Parathyroid adenoma (tissue), 2 donors: ENCODE data around the gene GGN.

Source experiments
- H2AFZ ChIP-seq: fragments of 300-600 bp; sonication (generic); one replicate; pipeline ENCODE4 v1.7.0; 2017; ENCODE audit warnings: antibody characterized with exemption, mild to moderate bottlenecking
- H3K27ac ChIP-seq: fragments of 300-600 bp; sonication (generic); one replicate; pipeline ENCODE4 v1.7.0; 2017
- H3K27me3 ChIP-seq: fragments of 300-600 bp; sonication (generic); one replicate; pipeline ENCODE4 v1.7.0; 2017; ENCODE audit warnings: low read length; ENCODE audit not compliant: control insufficient read depth, insufficient read depth
- H3K36me3 ChIP-seq: fragments of 300-600 bp; sonication (generic); one replicate; pipeline ENCODE4 v1.7.0; 2017; ENCODE audit warnings: low read length; ENCODE audit not compliant: control insufficient read depth, insufficient read depth
- H3K4me1 ChIP-seq: fragments of 300-600 bp; sonication (generic); one replicate; pipeline ENCODE4 v1.7.0; 2017; ENCODE audit warnings: control low read depth
- H3K4me2 ChIP-seq: fragments of 300-600 bp; sonication (generic); one replicate; pipeline ENCODE4 v1.7.0; 2017; ENCODE audit warnings: low read length
- H3K4me3 ChIP-seq: fragments of 300-600 bp; sonication (generic); one replicate; pipeline ENCODE4 v1.7.0; 2017; ENCODE audit warnings: low read depth, low read length
- H3K79me2 ChIP-seq: fragments of 300-600 bp; sonication (generic); one replicate; pipeline ENCODE4 v1.7.0; 2017; ENCODE audit warnings: control low read depth
- H3K9ac ChIP-seq: fragments of 300-600 bp; sonication (generic); one replicate; pipeline ENCODE4 v1.7.0; 2017; ENCODE audit warnings: mild to moderate bottlenecking
- H3K9me3 ChIP-seq: fragments of 300-600 bp; sonication (generic); one replicate; pipeline ENCODE4 v1.7.0; 2017; ENCODE audit warnings: low read length; ENCODE audit not compliant: control insufficient read depth
- CTCF ChIP-seq: fragments of 300-600 bp; sonication (generic); IDR thresholded peaks from one replicate; pipeline ENCODE4 v1.7.0; 2017; ENCODE audit warnings: antibody characterized with exemption, mild to moderate bottlenecking
- donor health status: primary hyperparathyroidism.

The GGN gene

GRCh38 chr19:38399081-38399480, 11.2 kb upstream of the GGN start:
- Histone ChIP-seq H2AFZ (no peak overlapping the region), H3K9me3 (no peaks in the 10 kb centered on the region), H3K27ac (no peak overlapping the region), H3K36me3 (no peaks in the 10 kb centered on the region), H3K9ac (no peak overlapping the region), H3K4me3 (no peak overlapping the region), H3K4me1 (peaks cover 3% of the 10 kb centered on the region), H3K4me2 (no peak overlapping the region), H3K79me2 (no peaks in the 10 kb centered on the region), H3K27me3 (no peaks in the 10 kb centered on the region)
- no peak for TF ChIP-seq CTCF

GRCh38 chr19:38395381-38396114, 7.7 kb upstream of the GGN start:
- Histone ChIP-seq H3K9ac (no peak overlapping the region), H3K9me3 (no peaks in the 10 kb centered on the region), H3K4me1 (no peaks in the 10 kb centered on the region), H3K4me2 (no peak overlapping the region), H3K4me3 (no peak overlapping the region), H2AFZ (no peak overlapping the region), H3K36me3 (no peaks in the 10 kb centered on the region), H3K27ac (no peak overlapping the region), H3K79me2 (no peaks in the 10 kb centered on the region), H3K27me3 (no peaks in the 10 kb centered on the region)
- no peak for TF ChIP-seq CTCF

- no peak overlapping the region for H3K4me3 ChIP-seq
- TF ChIP-seq CTCF, result no peak
- H3K9ac ChIP-seq, result no peak overlapping the region
- H3K9me3 ChIP-seq, result no peaks in the 10 kb centered on the region
- no peak overlapping the region for H3K27ac ChIP-seq
- no peaks in the 10 kb centered on the region for H3K36me3 ChIP-seq
- H3K79me2 ChIP-seq, result no peaks in the 10 kb centered on the region
- no peak overlapping the region for H3K4me2 ChIP-seq
- H3K27me3 ChIP-seq, result no peaks in the 10 kb centered on the region
- H3K4me1 ChIP-seq, result no peaks in the 10 kb centered on the region
- H2AFZ ChIP-seq, result no peak overlapping the region
These were observed 6.7 kb upstream of the GGN start for GRCh38 chr19:38394488-38394887.

- H3K9ac ChIP-seq, result no peak overlapping the region
- H3K4me2 ChIP-seq, result no peak overlapping the region
- no peak overlapping the region for H2AFZ ChIP-seq
- no peaks in the 10 kb centered on the region for H3K36me3 ChIP-seq
- no peaks in the 10 kb centered on the region for H3K4me1 ChIP-seq
- H3K79me2 ChIP-seq, result no peaks in the 10 kb centered on the region
- no peak for TF ChIP-seq CTCF
- H3K4me3 ChIP-seq, result no peak overlapping the region
- no peak overlapping the region for H3K27ac ChIP-seq
- H3K9me3 ChIP-seq, result no peaks in the 10 kb centered on the region
- no peaks in the 10 kb centered on the region for H3K27me3 ChIP-seq
These were observed 5.0 kb upstream of the GGN start for GRCh38 chr19:38392707-38393308.
